Vagina (tissue), 2 donors: ENCODE data around the gene UNC45A.

Source experiments
- CTCF ChIP-seq, 3 experiments: fragments of 450-650 bp in 2 of 3; fragments of 200-600 bp in 1 of 3; sonication (generic) in 1 of 3; IDR thresholded peaks; one replicate each; pipeline ENCODE4 v1.5.1; 2017 to 2019; ENCODE audit warnings: antibody characterized with exemption in 3 of 3, mild to moderate bottlenecking in 2 of 3, moderate library complexity in 2 of 3
- POLR2A ChIP-seq, 2 donors: fragments of 450-650 bp; IDR thresholded peaks; one replicate each; pipeline ENCODE4 v1.6.1; 2017; ENCODE audit warnings: antibody characterized with exemption in 2 of 2, mild to moderate bottlenecking in 2 of 2, moderate library complexity in 2 of 2
- POLR2AphosphoS5 ChIP-seq, 2 donors: sonication (generic); formaldehyde crosslinking; IDR thresholded peaks; one replicate each; pipeline ENCODE4 v1.9.0; 2017; ENCODE audit warnings: antibody characterized with exemption in 2 of 2, mild to moderate bottlenecking in 2 of 2, low read depth in 1 of 2; ENCODE audit not compliant: insufficient read depth in 1 of 2

GRCh38 chr15:90955624-90956273 lies 20.7 kb downstream of the UNC45A start:
- TF ChIP-seq CTCF (IDR thresholded peaks at IDR 0.05): no peak
- no peak for TF ChIP-seq POLR2AphosphoS5 (IDR thresholded peaks at IDR 0.05; ENCODE audit: insufficient read depth in 1 of 2, low read depth in 1 of 2)
- TF ChIP-seq POLR2A (IDR thresholded peaks at IDR 0.05): no peak
